ENCODE data around the gene C16orf78.

GRCh38 chr16:49336581-49336980 lies 37.0 kb upstream of the C16orf78 start:
- TF ChIP-seq CTCF (conservative IDR thresholded peaks at IDR 0.05) (no peak), EZH2 (IDR thresholded peaks at IDR 0.05; ENCODE audit: low read depth) (no peak)

All from PC-9 (cell line).